Fibroblast of villous mesenchyme (primary cell): Measurements from ENCODE around the gene PRKAG3. TPM values are rescaled to one million over a fixed set of nuclear protein-coding genes. Genes with fewer than 3 reads are reported as not detected.

Source experiments
- DNase-seq: peaks from one replicate; pipeline ENCODE4 v3.0.0-alpha.2; 2010; ENCODE audit warnings: low read depth
- H3K4me3 ChIP-seq: 2 replicates; pipeline ENCODE4 v1.5.1; 2011; ENCODE audit warnings: low read depth, mild to moderate bottlenecking, low read length
- total RNA-seq: library from RNA; depleted of rRNA; stranded (reverse); fragments of >200 nt; gene quantifications from 2 replicates; pipeline ENCODE4 v1.2.3, GENCODE V29; 2012
- TF ChIP-seq, protein P1 (sequence below): IDR thresholded peaks from 2 replicates; pipeline ENCODE4 v1.5.1; 2012; ENCODE audit warnings: low read depth, mild to moderate bottlenecking, low read length; ENCODE audit not compliant: insufficient read depth

The PRKAG3 gene
- total RNA-seq, 1 donor: not detected

DNA sequence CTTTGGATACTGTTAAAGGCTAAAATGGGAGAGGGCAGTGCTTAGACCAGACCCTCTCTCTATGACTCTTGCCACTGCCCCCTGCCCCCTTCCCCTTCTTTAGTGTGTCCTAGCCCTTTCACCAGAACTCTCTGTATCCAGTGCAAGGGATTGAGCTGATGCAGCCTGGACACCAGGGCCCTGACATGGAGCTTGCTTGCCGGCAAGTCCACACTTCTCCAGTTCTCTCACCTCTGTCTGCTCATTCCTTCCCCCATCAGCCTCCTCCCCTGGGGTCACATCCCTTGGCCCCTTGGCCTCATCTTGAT is 26.5 kb upstream of the PRKAG3 start:
- H3K4me3 ChIP-seq: no peak overlapping the region
- TF ChIP-seq, protein P1, sequence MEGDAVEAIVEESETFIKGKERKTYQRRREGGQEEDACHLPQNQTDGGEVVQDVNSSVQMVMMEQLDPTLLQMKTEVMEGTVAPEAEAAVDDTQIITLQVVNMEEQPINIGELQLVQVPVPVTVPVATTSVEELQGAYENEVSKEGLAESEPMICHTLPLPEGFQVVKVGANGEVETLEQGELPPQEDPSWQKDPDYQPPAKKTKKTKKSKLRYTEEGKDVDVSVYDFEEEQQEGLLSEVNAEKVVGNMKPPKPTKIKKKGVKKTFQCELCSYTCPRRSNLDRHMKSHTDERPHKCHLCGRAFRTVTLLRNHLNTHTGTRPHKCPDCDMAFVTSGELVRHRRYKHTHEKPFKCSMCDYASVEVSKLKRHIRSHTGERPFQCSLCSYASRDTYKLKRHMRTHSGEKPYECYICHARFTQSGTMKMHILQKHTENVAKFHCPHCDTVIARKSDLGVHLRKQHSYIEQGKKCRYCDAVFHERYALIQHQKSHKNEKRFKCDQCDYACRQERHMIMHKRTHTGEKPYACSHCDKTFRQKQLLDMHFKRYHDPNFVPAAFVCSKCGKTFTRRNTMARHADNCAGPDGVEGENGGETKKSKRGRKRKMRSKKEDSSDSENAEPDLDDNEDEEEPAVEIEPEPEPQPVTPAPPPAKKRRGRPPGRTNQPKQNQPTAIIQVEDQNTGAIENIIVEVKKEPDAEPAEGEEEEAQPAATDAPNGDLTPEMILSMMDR: no peak
- no peak for DNase-seq

DNA sequence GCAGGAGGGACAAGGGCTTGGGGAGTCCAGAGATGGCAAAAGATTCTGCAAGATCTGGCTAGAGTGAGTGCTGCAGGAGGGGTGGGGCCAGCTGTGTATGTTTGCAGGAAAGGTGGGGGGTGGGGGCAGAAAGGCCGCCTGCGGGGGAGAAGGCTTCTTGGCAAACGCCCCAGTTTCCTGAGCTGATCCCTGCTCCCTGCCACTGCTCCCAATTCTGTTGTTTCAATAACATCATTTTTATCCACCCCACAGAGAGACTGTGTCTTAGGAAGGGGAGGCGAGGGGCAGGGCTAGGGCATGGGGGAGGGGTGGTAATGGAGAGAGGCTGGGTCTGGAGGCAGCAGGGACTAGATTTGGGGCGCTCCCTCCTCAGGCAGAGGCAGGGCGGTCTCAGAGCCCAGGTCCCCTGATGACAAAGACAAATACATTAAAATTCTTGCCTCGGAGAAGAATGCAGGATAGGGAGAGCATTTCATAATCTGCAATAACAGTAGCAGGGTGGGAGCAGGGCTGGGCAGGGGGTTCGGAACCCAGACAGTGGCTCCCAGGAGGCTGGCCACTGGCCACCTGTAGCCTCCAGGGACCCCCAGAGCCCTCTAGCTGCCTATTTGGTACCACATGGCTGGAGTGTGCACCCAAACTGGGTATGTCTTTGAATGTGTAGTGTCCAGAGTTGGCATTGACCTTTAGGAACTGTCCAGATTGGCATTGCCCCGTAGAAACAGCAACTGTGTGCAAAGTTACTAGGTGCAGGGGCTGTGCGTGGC is 26.0 kb upstream of the PRKAG3 start:
- TF ChIP-seq, protein P1: no peak
- no peak overlapping the region for H3K4me3 ChIP-seq
- DNase-seq: no peak

DNA sequence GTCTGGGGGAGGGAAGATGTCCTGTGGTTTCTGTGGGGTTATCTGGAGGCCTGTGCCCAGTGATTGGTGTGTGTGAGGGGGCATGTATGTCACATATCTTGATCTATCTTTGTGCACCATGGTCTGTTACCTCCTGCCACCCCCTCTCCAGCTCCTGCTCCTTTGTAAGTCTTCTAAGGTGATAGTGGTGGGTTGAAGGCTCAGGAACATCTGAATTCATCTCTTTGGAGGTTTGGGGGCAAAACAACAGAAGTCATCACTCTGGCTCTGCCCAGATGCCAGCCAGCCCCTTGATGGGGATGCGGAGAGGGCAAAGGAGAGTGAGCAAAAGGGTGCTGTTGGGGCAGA is 25.3 kb upstream of the PRKAG3 start:
- H3K4me3 ChIP-seq: no peak overlapping the region
- TF ChIP-seq, protein P1: no peak
- no peak for DNase-seq

DNA sequence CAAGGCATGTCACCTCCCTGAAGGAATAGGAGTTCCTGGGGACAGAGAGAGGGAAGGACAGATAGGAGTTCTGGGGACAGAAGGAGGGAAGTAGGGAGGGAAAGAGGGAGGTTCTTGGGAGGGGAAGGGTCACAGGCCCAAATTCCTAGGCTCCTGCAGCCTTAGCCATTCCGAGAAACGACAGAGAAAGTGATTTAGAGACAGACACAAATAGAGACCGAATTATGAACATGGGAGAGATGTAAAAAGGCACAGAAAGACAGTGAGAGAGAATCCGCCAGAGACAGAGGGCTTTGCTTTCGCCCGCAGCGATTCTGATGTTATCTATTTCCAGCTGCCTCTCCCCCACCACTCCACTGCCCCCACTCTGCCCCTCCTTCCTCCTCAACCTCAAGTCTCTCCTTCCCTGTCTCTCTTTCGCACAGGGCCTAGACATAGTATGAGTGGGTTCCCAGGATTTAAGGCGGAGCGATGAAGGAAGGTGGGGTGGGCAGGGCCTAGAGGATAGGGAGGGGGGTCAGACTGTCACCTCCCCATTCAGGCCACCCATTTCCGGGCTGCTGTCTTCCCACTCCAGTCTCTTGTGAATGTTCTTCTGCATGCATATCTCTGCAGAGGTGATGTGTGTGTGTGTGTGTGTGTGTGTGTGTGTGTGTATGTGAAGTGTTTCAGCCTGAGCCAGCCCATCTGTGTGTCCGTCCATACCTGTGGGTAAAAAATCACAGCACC is 24.7 kb upstream of the PRKAG3 start:
- DNase-seq: no peak
- TF ChIP-seq, protein P1: no peak
- no peak overlapping the region for H3K4me3 ChIP-seq

DNA sequence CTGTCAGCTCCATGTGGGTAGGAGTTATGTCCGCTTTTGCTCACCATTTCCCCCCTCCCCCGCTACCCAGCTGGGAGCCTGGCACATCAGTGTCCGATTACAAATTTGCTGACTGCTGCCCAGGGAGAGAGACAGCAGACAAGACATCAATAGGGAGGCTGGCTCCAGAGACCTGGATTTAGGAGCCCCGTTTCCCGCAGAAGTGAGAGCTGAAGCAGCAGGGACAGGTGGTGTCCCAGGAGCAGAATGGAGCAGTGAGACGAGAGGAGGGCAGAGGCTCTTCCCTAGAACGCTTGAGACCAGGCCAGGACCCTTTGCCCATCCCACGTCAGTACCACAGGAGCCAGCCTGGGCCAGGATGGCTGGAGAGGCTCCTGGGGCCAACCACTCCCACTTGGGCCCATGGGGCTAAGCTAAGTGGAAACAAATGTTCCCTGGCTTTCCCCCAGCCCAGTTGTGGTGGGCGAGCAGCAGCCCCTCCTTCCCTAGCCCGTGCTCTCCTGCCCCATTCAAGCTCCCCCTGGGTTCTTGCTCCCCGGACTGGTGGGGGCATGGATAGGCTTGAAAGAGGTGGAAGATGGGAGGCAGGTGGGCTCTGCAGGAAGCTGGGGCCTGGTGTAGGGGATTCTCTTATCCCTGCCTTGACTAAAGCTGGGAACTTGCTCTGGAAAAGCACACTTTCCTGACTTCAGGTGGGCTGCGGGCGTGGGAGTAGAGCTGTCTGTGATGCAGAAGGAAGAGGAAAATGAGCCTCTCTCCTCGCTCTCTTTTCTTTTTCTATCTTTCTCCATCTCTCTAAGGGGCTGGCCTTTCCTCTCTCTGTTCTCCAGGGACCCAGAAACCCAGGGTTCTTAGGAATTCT is 23.9 kb upstream of the PRKAG3 start:
- TF ChIP-seq, protein P1: no peak
- DNase-seq: no peak
- H3K4me3 ChIP-seq: no peak overlapping the region

DNA sequence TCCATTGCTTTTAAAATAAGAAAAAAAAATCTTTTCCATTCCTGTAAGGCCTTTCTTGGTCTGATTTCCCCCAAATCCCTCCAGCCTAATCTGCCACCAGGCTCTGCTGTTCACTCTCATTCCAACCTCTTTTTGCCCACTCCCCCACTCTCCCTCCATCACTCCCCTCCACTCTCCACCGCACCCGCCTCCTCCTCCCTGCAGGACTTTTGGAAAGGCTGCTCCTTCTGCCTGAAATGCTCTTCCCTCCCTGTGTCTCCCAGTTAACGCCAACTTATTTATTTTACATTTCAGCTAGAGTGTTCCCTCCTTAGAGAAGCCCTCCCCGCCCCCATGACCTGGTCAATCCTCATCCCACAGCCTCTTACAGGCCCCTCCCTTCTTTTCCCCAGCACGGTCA is 23.3 kb upstream of the PRKAG3 start:
- H3K4me3 ChIP-seq: no peak overlapping the region
- DNase-seq: no peak
- TF ChIP-seq, protein P1: no peak
